Activated T-helper 1 cell treated with anti-CD3 and anti-CD28 coated beads, Interleukin-12 subunit alpha, Interleukin-12 subunit beta, Interleukin-2, Interleukin-4 antibody, amounts not matched to agents 30 ng/mL and 10 ng/mL and 1 ng/mL, durations not matched to agents 14 hours and 24 hours and 36 hours (primary cell): ENCODE data around the gene ABCF1. TPM values are rescaled to one million over a fixed set of nuclear protein-coding genes. Genes with fewer than 3 reads are reported as not detected.
"Not testable (repeated sequence)": the region's sequence is repeated elsewhere in the genome, so short reads cannot be mapped to it uniquely, and the experiment has no call there.

ENCODE experiments used
- DNase-seq: peaks from one replicate; pipeline ENCODE4 v3.0.0; 2021; ENCODE audit warnings: low spot score
- H3K27ac Mint-ChIP-seq: one replicate; pipeline ENCODE4 v1.8.0; 2021; ENCODE audit warnings: mild to moderate bottlenecking, mixed read lengths
- H3K27me3 Mint-ChIP-seq: one replicate; pipeline ENCODE4 v1.8.0; 2022; ENCODE audit warnings: mild to moderate bottlenecking, moderate library complexity, mixed read lengths; ENCODE audit not compliant: insufficient read depth
- H3K36me3 Mint-ChIP-seq: one replicate; pipeline ENCODE4 v1.8.0; 2021; ENCODE audit warnings: low read depth, mixed read lengths
- H3K4me1 Mint-ChIP-seq: one replicate; pipeline ENCODE4 v1.8.0; 2021; ENCODE audit warnings: low read depth, mixed read lengths
- H3K4me3 Mint-ChIP-seq: one replicate; pipeline ENCODE4 v1.8.0; 2021; ENCODE audit warnings: mild to moderate bottlenecking, moderate library complexity, mixed read lengths
- H3K9me3 Mint-ChIP-seq: one replicate; pipeline ENCODE4 v1.8.0; 2021; ENCODE audit warnings: mixed read lengths
- intact Hi-C: fragments of 100-400 bp; cut with micrococcal nuclease; formaldehyde crosslinking; loops from one replicate; pipeline ENCODE4 v1.15.1; 2024
- total RNA-seq: library from RNA; stranded (reverse); gene quantifications from 2 replicates; pipeline ENCODE4 v1.2.3, GENCODE V29; 2022

Gene ABCF1
- total RNA-seq, 1 donor from 2014 or later, result 120 TPM

DNA sequence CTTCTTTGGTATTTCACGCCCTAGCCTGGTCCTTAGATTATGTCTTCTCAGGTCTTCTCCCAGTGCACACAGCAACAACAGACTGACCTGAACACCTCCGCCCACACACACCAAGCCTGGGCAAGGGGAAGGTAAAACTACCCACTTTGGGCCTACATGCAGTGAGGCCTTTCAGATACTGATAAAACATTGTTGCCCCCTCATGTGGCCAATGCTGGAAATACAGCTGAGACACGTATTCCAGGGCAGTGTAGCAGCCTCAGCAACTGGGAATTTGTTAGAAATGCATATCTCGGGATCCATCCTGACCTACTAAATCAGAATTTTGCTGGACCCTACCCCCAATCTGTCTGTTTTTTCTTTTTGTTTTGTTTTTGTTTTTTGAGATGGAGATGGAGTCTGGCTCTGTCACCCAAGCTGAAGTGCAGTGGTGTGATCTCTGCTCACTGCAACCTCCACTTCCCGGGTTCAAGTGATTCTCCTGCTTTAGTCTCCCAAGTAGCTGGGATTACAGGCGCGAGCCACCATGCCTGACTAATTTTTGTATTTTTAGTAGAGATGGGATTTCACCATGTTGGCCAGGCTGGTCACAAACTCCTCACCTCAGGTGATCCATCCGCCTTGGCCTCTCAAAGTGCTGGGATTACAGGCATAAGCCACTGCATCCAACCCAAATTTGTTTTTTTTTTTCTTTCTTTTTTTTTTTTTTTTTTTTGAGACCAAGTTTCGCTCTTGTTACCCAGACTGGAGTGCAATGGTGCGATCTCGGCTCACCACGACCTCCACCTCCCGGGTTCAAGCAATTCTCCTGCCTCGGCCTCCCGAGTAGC is 26.3 kb downstream of the ABCF1 start:
- H3K4me3 Mint-ChIP-seq, H3K4me1 Mint-ChIP-seq, H3K9me3 Mint-ChIP-seq, H3K27me3 Mint-ChIP-seq: not testable (repeated sequence)
- peaks cover 40% of the 10 kb centered on the region for H3K36me3 Mint-ChIP-seq
- intact Hi-C loops, result loop anchor here (1.0 to 2.0 kb wide), 3 partner anchors 15 to 115 kb away; no protein-coding TSS in a partner anchor
- H3K27ac Mint-ChIP-seq, result peak overlapping the region; percentile 71
- DNase-seq, result peak; percentile 63

DNA sequence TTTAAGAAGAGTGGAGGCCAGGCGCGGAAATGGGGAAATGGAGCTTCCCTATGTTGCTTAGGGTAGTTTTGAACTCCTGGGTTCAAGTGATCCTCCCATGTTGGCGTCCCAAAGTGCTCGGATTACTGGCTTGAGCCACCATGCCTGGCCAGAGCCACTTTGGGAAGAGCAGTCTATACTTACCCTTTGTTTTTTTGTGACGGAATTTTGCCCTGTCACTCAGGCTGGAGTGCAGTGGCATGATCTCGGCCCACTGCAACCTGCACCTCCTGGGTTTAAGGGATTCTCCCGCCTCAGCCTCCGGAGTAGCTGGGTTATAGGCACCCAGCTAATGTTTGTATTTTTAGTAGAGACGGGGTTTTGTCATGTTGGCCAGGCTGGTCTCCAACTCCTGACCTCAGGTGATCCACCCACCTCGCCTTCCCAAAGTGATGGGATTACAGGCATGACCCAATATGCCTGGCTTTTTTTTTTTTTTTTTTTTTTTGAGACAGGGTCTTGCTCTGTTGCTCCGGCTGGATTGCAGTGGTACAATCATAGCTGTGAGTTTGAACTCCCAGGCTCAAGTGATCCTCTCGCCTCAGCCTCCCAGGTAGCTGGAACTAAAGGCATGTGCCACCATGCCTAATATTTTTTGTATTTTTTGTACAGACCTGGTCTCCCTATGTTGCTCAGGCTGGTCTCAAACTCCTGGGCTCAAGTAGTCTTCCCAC is 27.8 kb downstream of the ABCF1 start:
- no peak for DNase-seq
- intact Hi-C loops, result no loop called here
- Mint-ChIP-seq H3K36me3 (peaks cover 53% of the 10 kb centered on the region), H3K27ac (no peak overlapping the region), H3K4me1 (peaks cover 18% of the 10 kb centered on the region), H3K4me3 (no peak overlapping the region), H3K9me3 (no peaks in the 10 kb centered on the region), H3K27me3 (no peaks in the 10 kb centered on the region)

GRCh38 chr6:30599625-30600324 is 28.5 kb downstream of the ABCF1 start:
- no peak overlapping the region for H3K4me3 Mint-ChIP-seq
- H3K27ac Mint-ChIP-seq, result no peak overlapping the region
- peaks cover 18% of the 10 kb centered on the region for H3K4me1 Mint-ChIP-seq
- no peaks in the 10 kb centered on the region for H3K9me3 Mint-ChIP-seq
- H3K36me3 Mint-ChIP-seq, result peaks cover 53% of the 10 kb centered on the region
- DNase-seq, result no peak
- no peaks in the 10 kb centered on the region for H3K27me3 Mint-ChIP-seq
- intact Hi-C loops, result no loop called here

GRCh38 chr6:30600451-30600961 is 29.3 kb downstream of the ABCF1 start:
- H3K4me1 Mint-ChIP-seq, result peaks cover 18% of the 10 kb centered on the region

DNA sequence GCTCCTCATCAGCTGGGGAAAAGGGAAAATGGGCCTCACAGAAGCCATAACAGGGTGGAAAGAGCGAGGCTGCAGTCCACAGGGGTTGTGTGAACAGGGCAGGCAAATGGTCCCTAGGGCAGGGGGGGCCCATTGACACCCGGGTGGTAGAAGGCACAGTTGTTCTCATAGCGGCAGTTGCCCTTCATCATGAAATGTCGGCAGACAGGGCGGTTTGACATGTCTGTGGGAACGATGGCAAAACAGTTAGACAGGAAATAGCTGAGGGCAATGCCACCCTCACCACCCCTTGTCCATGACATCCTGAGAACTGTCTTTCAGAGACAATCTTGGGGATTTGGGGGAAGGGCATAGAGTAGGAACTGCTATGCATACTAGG is 30.2 kb downstream of the ABCF1 start:
- Mint-ChIP-seq H3K36me3 (peaks cover 64% of the 10 kb centered on the region), H3K4me3 (no peak overlapping the region), H3K4me1 (peaks cover 18% of the 10 kb centered on the region), H3K9me3 (no peaks in the 10 kb centered on the region), H3K27ac (peak overlapping the region; percentile 29), H3K27me3 (no peaks in the 10 kb centered on the region)
- intact Hi-C loops, result no loop called here
- no peak for DNase-seq

More at GRCh38 chr6:30600451-30600961, 29.3 kb downstream of the ABCF1 start:
- H3K27me3 Mint-ChIP-seq, result no peaks in the 10 kb centered on the region
- peaks cover 57% of the 10 kb centered on the region for H3K36me3 Mint-ChIP-seq
- H3K27ac Mint-ChIP-seq, result no peak overlapping the region
- H3K4me3 Mint-ChIP-seq, result no peak overlapping the region
- intact Hi-C loops, result no loop called here
- no peak for DNase-seq
- no peaks in the 10 kb centered on the region for H3K9me3 Mint-ChIP-seq

- peaks cover 69% of the 10 kb centered on the region for H3K36me3 Mint-ChIP-seq
- intact Hi-C loops, result no loop called here
- DNase-seq, result no peak
- no peaks in the 10 kb centered on the region for H3K27me3 Mint-ChIP-seq
- H3K27ac Mint-ChIP-seq, result no peak overlapping the region
- H3K4me3 Mint-ChIP-seq, result no peak overlapping the region
- peaks cover 17% of the 10 kb centered on the region for H3K4me1 Mint-ChIP-seq
- H3K9me3 Mint-ChIP-seq, result no peaks in the 10 kb centered on the region
Measured at GRCh38 chr6:30601815-30602641, 30.8 kb downstream of the ABCF1 start.

GRCh38 chr6:30603961-30604360 is 32.7 kb downstream of the ABCF1 start:
- H3K27ac Mint-ChIP-seq, result no peak overlapping the region
- H3K4me1 Mint-ChIP-seq, result peaks cover 23% of the 10 kb centered on the region
- H3K9me3 Mint-ChIP-seq, result no peaks in the 10 kb centered on the region

GRCh38 chr6:30610065-30610464 is 38.8 kb downstream of the ABCF1 start:
- no peaks in the 10 kb centered on the region for H3K9me3 Mint-ChIP-seq
- peaks cover 74% of the 10 kb centered on the region for H3K36me3 Mint-ChIP-seq
- peaks cover 70% of the 10 kb centered on the region for H3K4me1 Mint-ChIP-seq
- no peaks in the 10 kb centered on the region for H3K27me3 Mint-ChIP-seq
- H3K27ac Mint-ChIP-seq, result peak overlapping the region; percentile 11
- no peak overlapping the region for H3K4me3 Mint-ChIP-seq
- intact Hi-C loops, result loop anchor here (10.0 kb wide), 2 partner anchors 545 to 1255 kb away; partner anchors contain the start of genes NEU1, POLR1H and PPP1R11
- DNase-seq, result no peak

More at GRCh38 chr6:30603961-30604360, 32.7 kb downstream of the ABCF1 start:
- Mint-ChIP-seq H3K27me3 (no peaks in the 10 kb centered on the region), H3K36me3 (peaks cover 72% of the 10 kb centered on the region), H3K4me3 (no peak overlapping the region)
- intact Hi-C loops, result no loop called here
- DNase-seq, result no peak

- DNase-seq, result no peak
- H3K27ac Mint-ChIP-seq, result peak overlapping the region; percentile 36
- H3K4me1 Mint-ChIP-seq, result peaks cover 70% of the 10 kb centered on the region
- intact Hi-C loops, result loop anchor here (10.0 kb wide), 2 partner anchors 547 to 1253 kb away; partner anchors contain the start of genes NEU1, POLR1H and PPP1R11
- no peaks in the 10 kb centered on the region for H3K9me3 Mint-ChIP-seq
- peak overlapping the region; percentile 19 for H3K4me3 Mint-ChIP-seq
- no peaks in the 10 kb centered on the region for H3K27me3 Mint-ChIP-seq
- peaks cover 75% of the 10 kb centered on the region for H3K36me3 Mint-ChIP-seq
Measured at GRCh38 chr6:30611150-30611855, 40.1 kb downstream of the ABCF1 start.

GRCh38 chr6:30611856-30612194 is 40.6 kb downstream of the ABCF1 start:
- H3K4me3 Mint-ChIP-seq, result no peak overlapping the region
- H3K27me3 Mint-ChIP-seq, result no peaks in the 10 kb centered on the region
- H3K4me1 Mint-ChIP-seq, result peaks cover 70% of the 10 kb centered on the region
- peaks cover 75% of the 10 kb centered on the region for H3K36me3 Mint-ChIP-seq
- H3K9me3 Mint-ChIP-seq, result no peaks in the 10 kb centered on the region
- DNase-seq, result no peak
- peak overlapping the region; percentile 26 for H3K27ac Mint-ChIP-seq
- intact Hi-C loops, result loop anchor here (2.0 to 10.0 kb wide), 3 partner anchors 15 to 1253 kb away; partner anchors contain the start of genes NEU1, POLR1H and PPP1R11

GRCh38 chr6:30612213-30612612 is 41.0 kb downstream of the ABCF1 start:
- Mint-ChIP-seq H3K27me3 (peaks cover 2% of the 10 kb centered on the region), H3K9me3 (no peaks in the 10 kb centered on the region), H3K27ac (peak overlapping the region; percentile 26), H3K4me1 (peaks cover 69% of the 10 kb centered on the region), H3K4me3 (no peak overlapping the region), H3K36me3 (peaks cover 79% of the 10 kb centered on the region)
- no peak for DNase-seq
- intact Hi-C loops, result loop anchor here (2.0 to 10.0 kb wide), 3 partner anchors 15 to 1253 kb away; partner anchors contain the start of genes NEU1, POLR1H and PPP1R11
